Raji (cell line): ENCODE results near the gene PSAP.

Source experiments
- POLR2A ChIP-seq: IDR thresholded peaks from 2 replicates; pipeline ENCODE4 v1.6.1; 2011; ENCODE audit warnings: low read depth, low read length, control low read depth; ENCODE audit not compliant: insufficient read depth

PSAP gene

GRCh38 chr10:71797533-71798307 is 53.3 kb downstream of the PSAP start:
- no peak for TF ChIP-seq POLR2A

DNA sequence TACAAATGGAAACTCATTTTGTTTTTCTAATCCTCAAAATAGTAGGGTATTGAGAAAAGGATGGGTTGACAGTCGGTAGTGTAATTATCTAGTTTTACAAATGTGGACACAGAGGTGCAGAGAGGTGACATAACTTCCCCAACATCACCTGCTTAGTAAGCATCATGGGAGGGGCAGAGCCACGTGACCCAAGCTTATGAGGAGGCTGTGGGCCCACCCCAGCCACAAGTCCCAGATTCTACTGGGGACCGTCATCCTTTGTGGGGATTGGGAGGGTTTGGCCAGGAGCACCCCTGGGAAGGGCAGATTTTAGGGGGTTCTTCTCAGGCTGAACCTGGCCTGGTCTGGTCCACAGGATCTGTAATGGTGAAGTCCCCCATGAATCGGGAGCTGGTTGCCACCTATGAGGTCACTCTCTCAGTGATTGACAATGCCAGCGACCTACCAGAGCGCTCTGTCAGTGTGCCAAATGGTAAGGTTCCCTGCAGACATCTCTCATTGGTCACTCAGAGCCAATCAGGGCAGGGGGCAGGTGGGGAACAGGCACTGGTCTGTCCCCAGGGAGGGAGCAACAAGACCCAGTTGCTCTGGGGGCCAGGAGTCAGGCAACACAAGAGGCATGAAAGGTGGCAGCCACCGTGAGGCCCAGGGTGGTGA is 54.2 kb downstream of the PSAP start:
- no peak for TF ChIP-seq POLR2A

- TF ChIP-seq POLR2A = no peak
These were observed 55.8 kb downstream of the PSAP start for GRCh38 chr10:71795248-71795647.

- no peak for TF ChIP-seq POLR2A
These were observed 60.2 kb downstream of the PSAP start for GRCh38 chr10:71790749-71791440.

GRCh38 chr10:71789871-71790270 is 61.2 kb downstream of the PSAP start:
- no peak for TF ChIP-seq POLR2A

DNA sequence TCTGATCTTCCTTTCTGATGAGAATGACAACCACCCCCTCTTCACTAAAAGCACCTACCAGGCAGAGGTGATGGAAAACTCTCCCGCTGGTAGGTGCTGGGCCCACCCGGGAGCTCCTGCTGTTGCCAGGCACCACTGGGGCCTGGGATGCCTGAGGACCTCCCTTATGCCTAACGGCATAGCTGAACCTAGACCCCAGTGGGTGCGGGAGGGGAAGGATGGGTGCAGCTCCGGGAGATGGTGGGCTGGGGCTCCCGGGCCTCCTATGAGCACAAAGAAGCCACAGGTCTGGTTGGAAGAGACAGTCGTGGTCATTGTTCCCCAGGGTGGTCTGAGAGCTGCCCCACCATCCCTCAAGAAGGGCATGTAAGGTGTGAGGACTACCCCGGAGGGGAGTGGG is 62.1 kb downstream of the PSAP start:
- TF ChIP-seq POLR2A = no peak

DNA sequence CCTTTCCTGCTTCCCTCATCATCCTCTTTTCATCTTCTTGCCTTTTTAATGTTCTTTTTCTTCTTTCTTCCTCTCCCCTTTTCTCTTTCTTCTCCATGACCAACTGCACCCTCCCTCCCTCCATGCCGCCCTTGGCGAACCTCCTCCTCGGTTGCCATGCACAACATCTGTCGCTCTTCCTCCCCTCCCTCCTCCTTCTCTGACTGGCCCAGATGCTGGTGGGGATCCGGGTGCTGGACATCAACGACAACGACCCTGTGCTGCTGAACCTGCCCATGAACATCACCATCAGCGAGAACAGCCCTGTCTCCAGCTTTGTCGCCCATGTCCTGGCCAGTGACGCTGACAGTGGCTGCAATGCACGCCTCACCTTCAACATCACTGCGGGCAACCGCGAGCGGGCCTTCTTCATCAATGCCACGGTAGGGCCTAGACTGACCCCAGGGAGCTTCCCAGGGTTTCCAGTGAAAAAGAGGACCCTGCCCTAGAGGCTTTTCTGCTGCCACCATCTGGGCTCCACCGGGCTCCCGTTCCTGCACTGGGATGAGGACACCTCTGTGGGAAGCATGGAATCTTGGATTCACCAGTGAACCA is 66.3 kb downstream of the PSAP start:
- TF ChIP-seq POLR2A = no peak

DNA sequence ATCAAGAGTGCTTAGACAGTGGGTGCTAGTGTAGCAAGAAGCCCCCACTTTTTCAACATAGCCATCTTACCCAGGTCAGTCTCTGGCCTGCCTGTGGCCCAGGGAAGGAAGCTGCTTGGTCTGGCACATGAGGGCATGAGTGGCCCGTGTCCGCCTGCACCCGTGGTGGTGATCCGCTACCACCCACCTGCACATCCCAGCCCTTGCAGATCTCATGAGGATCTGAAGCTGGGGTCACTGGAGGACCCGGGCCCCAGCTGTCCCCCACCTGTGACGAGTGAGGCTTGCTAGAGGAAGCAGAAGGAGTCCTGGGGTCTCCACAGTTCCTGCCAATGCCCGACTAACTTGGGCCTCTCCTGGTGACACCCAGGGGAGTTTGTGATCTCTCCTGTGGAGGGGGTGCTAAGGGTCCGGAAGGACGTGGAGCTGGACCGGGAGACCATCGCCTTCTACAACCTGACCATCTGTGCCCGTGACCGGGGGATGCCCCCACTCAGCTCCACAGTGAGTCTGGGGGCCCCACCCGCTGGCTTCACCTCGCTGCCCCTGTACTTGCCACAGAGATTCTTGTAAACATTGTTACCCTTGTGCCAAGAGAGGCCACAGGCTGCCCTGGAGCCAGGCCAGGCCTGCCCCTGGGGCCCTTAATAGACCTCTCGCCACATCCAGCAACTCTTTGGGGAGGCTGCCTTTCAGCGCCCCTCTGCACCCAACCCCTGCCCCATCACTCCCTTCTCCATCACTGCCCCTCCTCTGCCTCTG is 67.0 kb downstream of the PSAP start:
- no peak for TF ChIP-seq POLR2A

- TF ChIP-seq POLR2A = no peak
These were observed 68.0 kb downstream of the PSAP start for GRCh38 chr10:71782917-71783490.

DNA sequence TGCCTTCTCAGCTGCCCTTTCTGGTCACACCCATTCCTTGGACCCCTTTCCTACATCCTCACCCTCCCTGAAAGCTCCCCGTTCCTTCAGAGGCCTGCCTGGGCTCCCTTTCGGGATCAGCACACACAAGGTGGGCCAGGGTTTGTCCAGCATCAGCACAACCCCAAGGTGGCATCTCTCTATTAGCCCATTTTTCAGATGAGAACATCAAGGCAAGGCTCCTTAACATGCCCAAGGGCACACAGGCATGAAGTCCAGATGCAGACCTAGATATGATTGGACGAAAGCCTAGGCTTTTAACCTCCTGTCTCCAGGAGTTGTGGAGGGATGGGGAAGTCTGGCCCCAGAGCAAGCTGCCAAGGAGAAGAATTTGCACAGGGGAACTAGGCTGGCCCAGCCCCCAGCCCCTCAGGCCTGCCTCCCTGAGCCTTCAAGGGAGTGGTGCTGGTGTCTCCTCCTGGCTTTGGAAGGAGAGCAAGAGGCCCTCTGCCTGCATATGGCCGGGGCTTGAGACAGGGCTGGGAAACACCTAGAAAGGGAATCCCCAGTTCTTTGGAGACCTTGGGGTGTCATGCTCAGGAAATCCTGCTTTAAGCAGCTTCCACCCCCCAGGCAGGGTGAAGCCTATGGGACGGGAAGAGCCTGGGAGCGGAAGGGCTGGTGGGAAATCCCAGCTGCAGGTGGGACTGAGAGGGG is 68.7 kb downstream of the PSAP start:
- no peak for TF ChIP-seq POLR2A

- TF ChIP-seq POLR2A = no peak
These were observed 70.3 kb downstream of the PSAP start for GRCh38 chr10:71780719-71781118.

- no peak for TF ChIP-seq POLR2A
These were observed 70.9 kb downstream of the PSAP start for GRCh38 chr10:71780156-71780555.

- no peak for TF ChIP-seq POLR2A
These were observed 71.4 kb downstream of the PSAP start for GRCh38 chr10:71779641-71780040.
